Ectodermal cell (in vitro differentiated cells): ENCODE data around the gene FHIT.
"Not testable (repeated sequence)": the region's sequence is repeated elsewhere in the genome, so short reads cannot be mapped to it uniquely, and the experiment has no call there.

Experiments used
- H3K27ac ChIP-seq: 2 replicates; pipeline ENCODE4 v1.7.0; 2013; ENCODE audit warnings: mild to moderate bottlenecking, low read depth, low read length; ENCODE audit not compliant: insufficient read depth, poor library complexity, severe bottlenecking
- H3K27me3 ChIP-seq: 2 replicates; pipeline ENCODE4 v1.7.0; 2013; ENCODE audit warnings: mild to moderate bottlenecking, low read length; ENCODE audit not compliant: insufficient read depth, control insufficient read depth, poor library complexity, severe bottlenecking
- H3K36me3 ChIP-seq: one replicate; pipeline ENCODE4 v1.7.0; 2013; ENCODE audit warnings: low read length; ENCODE audit not compliant: control insufficient read depth, insufficient read depth
- H3K4me1 ChIP-seq: one replicate; pipeline ENCODE4 v1.7.0; 2013; ENCODE audit warnings: low read length; ENCODE audit not compliant: control insufficient read depth, insufficient read depth
- H3K4me3 ChIP-seq: 2 replicates; pipeline ENCODE4 v1.7.0; 2013; ENCODE audit warnings: low read depth, low read length, control low read depth; ENCODE audit not compliant: insufficient read depth
- H3K9me3 ChIP-seq: 2 replicates; pipeline ENCODE4 v1.7.0; 2013; ENCODE audit warnings: mild to moderate bottlenecking, low read length, moderate library complexity; ENCODE audit not compliant: control insufficient read depth
- WGBS, 2 experiments: methylation state at CpG; one replicate each; pipeline ENCODE4 v1.1.7; 2013; ENCODE audit warnings: missing lambda C conversion rate in 2 of 2; 5-methylcytosine and 5-hydroxymethylcytosine counted together

The FHIT gene

DNA sequence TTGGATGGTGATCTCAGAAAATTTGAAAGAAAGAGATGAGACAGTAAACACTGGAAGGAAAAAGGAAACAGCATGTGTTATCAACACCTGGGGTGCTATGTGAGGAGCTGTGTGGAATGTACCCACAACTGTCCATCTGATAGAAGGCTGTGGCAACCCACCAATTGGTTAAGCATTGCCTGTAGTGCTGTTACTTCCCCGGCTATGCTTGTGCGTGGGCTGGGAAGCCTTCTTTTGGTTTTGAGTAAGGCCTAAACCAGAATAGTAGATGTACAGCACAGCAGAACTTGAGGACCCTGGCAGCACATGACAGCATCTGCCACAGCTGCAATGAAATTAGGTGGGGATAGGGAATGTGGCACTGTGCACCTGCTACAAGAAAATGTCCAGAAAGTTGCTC, 184.5 kb downstream of the FHIT start:
- 95 to 97% methylated on average over 2 of the region's 2 CpGs for WGBS, 2 experiments
- H3K4me3 ChIP-seq = no peak overlapping the region

DNA sequence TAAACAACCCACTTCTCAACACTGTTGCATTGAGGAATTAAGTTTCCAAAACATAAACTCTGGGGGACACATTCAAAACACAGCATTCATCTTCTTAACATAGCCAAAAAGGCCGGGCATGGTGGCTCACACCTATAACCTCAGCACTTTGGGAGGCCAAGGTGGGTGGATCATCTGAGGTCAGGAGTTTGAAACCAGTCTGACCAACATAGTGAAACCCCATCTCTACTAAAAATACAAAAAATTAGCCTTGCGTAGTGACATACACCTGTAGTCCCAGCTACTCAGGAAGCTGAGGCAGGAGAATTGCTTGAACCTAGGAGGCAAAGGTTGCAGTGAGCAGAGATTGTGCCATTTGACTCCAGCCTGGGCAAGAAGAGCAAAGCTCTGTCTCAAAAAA, 185.0 kb downstream of the FHIT start:
- not testable (repeated sequence) for H3K4me1 ChIP-seq, H3K4me3 ChIP-seq, H3K9me3 ChIP-seq, H3K36me3 ChIP-seq, H3K27me3 ChIP-seq, H3K27ac ChIP-seq
- WGBS, 2 experiments = 95 to 100% methylated on average over 2 of the region's 2 CpGs

More for the DNA sequence above, 184.5 kb downstream of the FHIT start:
- H3K27me3 ChIP-seq = no peaks in the 10 kb centered on the region
- no peaks in the 10 kb centered on the region for H3K9me3 ChIP-seq
- H3K4me1 ChIP-seq = no peaks in the 10 kb centered on the region
- H3K36me3 ChIP-seq = no peaks in the 10 kb centered on the region
- no peak overlapping the region for H3K27ac ChIP-seq

DNA sequence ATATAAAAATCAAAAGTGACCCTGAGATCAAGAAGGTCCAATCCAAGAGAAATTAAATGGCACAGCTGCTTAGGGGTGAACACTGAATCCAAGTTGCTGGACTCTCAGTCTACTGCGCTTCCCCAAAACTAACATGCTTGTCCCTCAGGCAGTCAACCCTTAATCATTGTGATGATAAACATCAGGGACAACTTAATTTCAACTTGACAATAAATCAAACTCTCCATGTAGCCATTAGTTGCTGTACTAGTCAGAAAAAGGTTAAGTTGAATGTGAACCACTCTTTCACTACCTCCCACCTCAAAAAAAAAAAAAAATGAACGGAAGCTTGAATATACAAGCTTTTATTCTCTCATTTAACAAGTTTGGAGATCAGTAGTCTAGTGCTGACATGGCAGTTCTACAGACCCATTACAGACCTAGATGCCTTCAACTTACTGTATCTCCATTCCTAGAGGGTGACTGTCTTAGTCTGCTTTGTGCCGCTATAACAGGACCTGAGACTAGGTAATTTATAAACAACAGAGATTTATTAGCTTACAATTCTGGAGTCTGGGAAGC, 185.7 kb downstream of the FHIT start:
- WGBS, 2 experiments = 64 to 100% methylated on average over 2 to 3 of the region's 3 CpGs
- no peaks in the 10 kb centered on the region for H3K36me3 ChIP-seq
- no peaks in the 10 kb centered on the region for H3K9me3 ChIP-seq
- H3K4me1 ChIP-seq = no peaks in the 10 kb centered on the region
- H3K4me3 ChIP-seq = no peak overlapping the region
- H3K27me3 ChIP-seq = no peaks in the 10 kb centered on the region
- H3K27ac ChIP-seq = no peak overlapping the region

DNA sequence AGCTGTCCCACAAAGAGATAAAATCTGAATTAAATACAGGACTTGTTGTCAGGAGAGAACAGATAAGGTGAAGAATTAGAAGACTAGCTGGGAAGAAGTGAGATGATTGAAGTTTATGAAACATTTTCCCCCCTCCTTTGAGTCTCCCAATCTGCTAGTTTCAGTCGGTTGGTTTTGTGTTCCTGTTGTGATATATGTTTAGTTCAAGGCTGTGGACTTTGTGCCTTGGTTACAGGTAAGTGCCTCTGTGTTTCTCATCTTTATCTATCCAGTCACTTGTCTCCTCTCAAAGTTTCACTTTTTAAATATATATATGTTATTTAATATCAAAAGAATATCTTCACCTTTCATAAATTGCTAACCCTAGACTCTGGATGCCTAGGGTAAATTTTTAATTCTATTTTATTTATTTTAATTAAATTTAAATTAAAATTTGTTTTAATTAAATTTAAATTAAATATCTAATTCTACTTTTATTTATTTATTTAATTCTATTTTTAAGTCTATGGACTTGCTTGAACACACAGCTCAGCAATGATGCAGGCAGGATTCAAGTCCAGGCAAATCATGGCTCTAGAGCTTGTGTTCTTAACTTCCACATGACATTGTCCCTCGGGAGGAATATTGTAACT, 190.0 kb downstream of the FHIT start:
- Histone ChIP-seq H3K4me3 (no peak overlapping the region), H3K4me1 (no peaks in the 10 kb centered on the region), H3K27ac (no peak overlapping the region), H3K27me3 (no peaks in the 10 kb centered on the region), H3K9me3 (no peaks in the 10 kb centered on the region), H3K36me3 (no peaks in the 10 kb centered on the region)
- 100% methylated on average over 1 of the region's 2 CpGs for WGBS, 2 experiments

GRCh38 chr3:61060411-61060861, 190.8 kb downstream of the FHIT start:
- H3K27ac ChIP-seq = no peak overlapping the region
- H3K4me1 ChIP-seq = no peaks in the 10 kb centered on the region
- WGBS, 2 experiments = 89 to 92% methylated on average over 2 of the region's 2 CpGs
- H3K27me3 ChIP-seq = no peaks in the 10 kb centered on the region
- no peaks in the 10 kb centered on the region for H3K9me3 ChIP-seq
- H3K36me3 ChIP-seq = no peaks in the 10 kb centered on the region
- H3K4me3 ChIP-seq = no peak overlapping the region

GRCh38 chr3:61058836-61059235, 192.4 kb downstream of the FHIT start:
- 88% methylated on average over 2 of the region's 2 CpGs; no CpG with 5 or more reads in 1 of the 2 experiments for WGBS, 2 experiments
- no peaks in the 10 kb centered on the region for H3K36me3 ChIP-seq
- H3K27ac ChIP-seq = no peak overlapping the region
- no peaks in the 10 kb centered on the region for H3K4me1 ChIP-seq
- H3K27me3 ChIP-seq = no peaks in the 10 kb centered on the region
- H3K4me3 ChIP-seq = no peak overlapping the region
- no peaks in the 10 kb centered on the region for H3K9me3 ChIP-seq

- Histone ChIP-seq H3K4me3 (no peak overlapping the region), H3K9me3 (no peaks in the 10 kb centered on the region), H3K27ac (no peak overlapping the region), H3K36me3 (no peaks in the 10 kb centered on the region), H3K27me3 (no peaks in the 10 kb centered on the region), H3K4me1 (no peaks in the 10 kb centered on the region)
- WGBS, 2 experiments = 94 to 96% methylated on average over 3 to 4 of the region's 4 CpGs
Measured at GRCh38 chr3:61057464-61057863, 193.8 kb downstream of the FHIT start.

- Histone ChIP-seq H3K27me3 (no peaks in the 10 kb centered on the region), H3K27ac (no peak overlapping the region), H3K36me3 (no peaks in the 10 kb centered on the region), H3K9me3 (no peaks in the 10 kb centered on the region), H3K4me3 (no peak overlapping the region), H3K4me1 (no peaks in the 10 kb centered on the region)
- 100% methylated on average over 1 of the region's 1 CpG; no CpG with 5 or more reads in 1 of the 2 experiments for WGBS, 2 experiments
Measured at GRCh38 chr3:61055447-61055846, 195.8 kb downstream of the FHIT start.

- 92 to 93% methylated on average over 2 of the region's 2 CpGs for WGBS, 2 experiments
- no peaks in the 10 kb centered on the region for H3K36me3 ChIP-seq
- no peak overlapping the region for H3K27ac ChIP-seq
- no peak overlapping the region for H3K4me3 ChIP-seq
- H3K4me1 ChIP-seq = no peaks in the 10 kb centered on the region
- no peaks in the 10 kb centered on the region for H3K27me3 ChIP-seq
- no peaks in the 10 kb centered on the region for H3K9me3 ChIP-seq
Measured at GRCh38 chr3:61053781-61054496, 197.3 kb downstream of the FHIT start.

DNA sequence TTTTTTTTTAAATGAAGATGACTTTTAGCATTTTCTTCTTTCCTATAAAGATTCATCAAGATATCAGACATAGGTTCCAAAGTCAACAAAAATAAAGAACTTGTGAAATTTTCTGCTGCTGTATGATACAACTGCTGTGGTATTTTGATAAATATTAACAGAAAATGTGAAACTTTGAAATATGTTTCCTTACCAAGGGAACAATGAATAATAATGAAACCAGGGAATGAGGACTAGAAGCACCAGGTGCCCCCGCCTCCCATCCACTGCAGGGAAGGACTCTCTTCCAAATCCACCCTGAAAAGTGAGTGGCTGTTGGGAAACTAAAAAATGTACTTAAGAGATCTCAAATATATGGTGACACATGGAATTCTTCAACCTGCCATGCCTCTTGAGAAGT, 198.4 kb downstream of the FHIT start:
- WGBS, 2 experiments = 80 to 92% methylated on average over 1 of the region's 1 CpG
- no peaks in the 10 kb centered on the region for H3K9me3 ChIP-seq
- H3K4me3 ChIP-seq = no peak overlapping the region
- H3K27me3 ChIP-seq = no peaks in the 10 kb centered on the region
- no peaks in the 10 kb centered on the region for H3K4me1 ChIP-seq
- no peak overlapping the region for H3K27ac ChIP-seq
- H3K36me3 ChIP-seq = no peaks in the 10 kb centered on the region
